GM19328 (cell line): ENCODE measurements around the gene PRMT9.

Experiments
- ATAC-seq: cut with Tn5 transposase; IDR thresholded peaks from one replicate; pipeline ENCODE4 v1.9.1; 2021; ENCODE audit warnings: mild to moderate bottlenecking, moderate library complexity; ENCODE audit not compliant: unreplicated experiment

PRMT9 gene

GRCh38 chr4:147682755-147683154 is 1.2 kb downstream of the PRMT9 start:
- no peak for ATAC-seq

DNA sequence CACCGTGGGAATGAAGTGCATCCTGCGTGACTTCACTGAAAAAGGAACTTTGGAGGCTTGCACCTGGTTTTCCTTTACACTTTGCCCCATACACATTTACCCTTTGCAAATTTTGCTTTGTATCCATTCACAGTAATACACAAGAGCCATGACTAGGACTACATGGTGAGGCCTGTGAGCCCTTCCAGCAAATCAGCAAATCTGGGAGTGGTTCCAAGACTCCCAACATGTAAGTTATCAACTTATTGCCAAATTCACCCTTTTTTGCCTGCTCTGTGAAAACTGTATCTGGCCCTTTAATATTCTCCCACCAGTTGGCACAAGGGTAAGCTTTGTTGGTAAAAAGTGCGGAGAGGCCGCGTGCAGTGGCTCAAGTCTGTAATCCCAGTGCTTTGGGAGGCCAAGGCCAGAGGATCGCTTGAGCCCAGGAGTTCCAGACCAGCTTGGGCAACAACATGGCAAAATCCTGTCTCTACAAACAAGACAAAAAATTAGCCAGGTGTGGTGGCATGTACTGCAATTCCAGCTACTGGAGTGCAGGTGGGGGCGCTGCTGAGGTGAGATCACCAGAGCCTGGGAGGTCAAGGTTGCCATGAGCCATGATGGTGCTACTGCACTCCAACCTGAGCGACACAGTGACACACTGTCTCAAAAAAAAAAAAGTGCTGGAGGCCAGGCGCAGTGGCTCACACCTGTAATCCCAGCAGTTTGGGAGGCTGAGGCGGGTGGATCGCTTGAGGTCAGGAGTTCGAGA is 5.0 kb downstream of the PRMT9 start:
- ATAC-seq = no peak

DNA sequence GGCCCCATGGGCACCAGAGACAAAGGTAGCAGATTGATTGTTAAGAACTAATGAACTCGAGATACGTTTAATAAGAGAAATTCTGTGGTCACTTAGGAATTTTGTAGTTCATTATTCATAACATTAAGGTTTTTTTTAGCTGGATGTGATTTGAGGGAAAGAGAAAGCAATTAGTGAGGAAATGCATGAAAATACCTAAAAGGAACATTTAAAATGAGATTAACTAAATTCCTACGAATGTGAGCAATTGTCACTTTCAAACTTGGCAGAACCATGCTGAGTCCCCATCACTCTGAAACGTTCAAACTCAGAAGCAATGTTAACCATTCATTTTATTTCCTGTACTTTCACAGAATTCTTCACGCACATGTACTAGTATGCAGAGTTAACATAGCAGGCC is 5.9 kb downstream of the PRMT9 start:
- no peak for ATAC-seq

DNA sequence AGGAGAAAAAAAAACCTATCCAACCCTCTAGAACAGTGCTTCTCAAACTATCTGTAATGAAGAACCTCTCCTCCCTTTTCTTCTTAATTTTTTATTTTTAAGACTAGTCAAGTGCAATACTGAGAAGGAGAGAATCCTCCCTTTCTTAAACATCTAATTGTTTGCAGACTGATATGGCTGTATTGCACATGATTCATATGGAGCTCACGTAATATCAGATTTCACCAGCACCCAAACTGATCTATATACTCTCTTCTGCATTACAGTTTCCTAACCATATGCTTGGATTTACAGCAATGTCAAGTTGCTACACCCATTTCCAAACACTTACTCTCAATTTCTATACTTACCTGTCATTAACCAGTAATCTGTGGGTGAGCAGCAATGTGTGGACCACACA is 9.5 kb downstream of the PRMT9 start:
- ATAC-seq = no peak

GRCh38 chr4:147674073-147674472 is 9.9 kb downstream of the PRMT9 start:
- no peak for ATAC-seq

DNA sequence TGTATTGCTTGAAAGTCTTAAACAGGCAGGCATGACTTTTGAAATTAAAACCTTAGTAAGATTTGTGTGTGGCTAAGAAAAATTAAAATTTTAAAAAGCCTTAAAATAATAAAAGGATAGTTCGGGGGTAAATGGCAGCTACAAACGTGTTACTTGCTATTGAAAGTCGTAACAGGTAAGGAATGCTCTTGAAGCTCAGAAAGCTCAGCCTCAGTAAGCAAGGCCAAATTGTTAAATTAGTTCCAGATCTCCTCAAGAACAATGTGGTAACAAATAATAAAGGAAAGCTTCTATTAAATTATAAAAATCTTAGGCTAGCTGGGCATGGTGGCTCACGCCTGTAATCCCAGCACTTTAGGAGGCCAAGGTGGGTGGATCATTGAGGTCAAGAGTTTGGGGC is 25.5 kb downstream of the PRMT9 start:
- ATAC-seq = no peak

GRCh38 chr4:147655639-147656038 is 28.3 kb downstream of the PRMT9 start:
- ATAC-seq = no peak

- ATAC-seq = no peak
Observed at GRCh38 chr4:147651563-147651962, 32.4 kb downstream of the PRMT9 start.

- no peak for ATAC-seq
Observed at GRCh38 chr4:147648656-147649055, 35.3 kb downstream of the PRMT9 start.

GRCh38 chr4:147645099-147645498 is 38.9 kb downstream of the PRMT9 start:
- ATAC-seq = no peak

GRCh38 chr4:147644471-147644870 is 39.5 kb downstream of the PRMT9 start:
- ATAC-seq = no peak

DNA sequence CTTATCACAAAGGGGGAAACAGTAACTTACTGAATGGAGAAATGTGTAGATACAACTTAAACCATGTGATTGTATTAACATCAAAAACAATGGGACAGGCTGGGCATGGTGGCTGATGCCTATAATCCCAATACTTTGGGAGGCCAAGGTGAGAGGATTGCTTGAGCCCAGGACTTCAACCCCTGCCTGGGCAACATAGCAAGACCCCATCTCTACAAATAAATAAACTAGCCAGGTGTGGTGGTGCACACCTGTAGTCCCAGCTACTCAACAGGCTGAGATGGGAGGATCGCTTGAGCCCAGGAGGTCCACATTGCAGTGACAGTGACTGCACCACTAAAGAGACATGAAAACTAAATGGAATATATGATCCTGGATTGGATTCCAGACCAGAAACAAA is 40.3 kb downstream of the PRMT9 start:
- ATAC-seq = no peak

- ATAC-seq = no peak
Observed at GRCh38 chr4:147640331-147640730, 43.6 kb downstream of the PRMT9 start.

- no peak for ATAC-seq
Observed at GRCh38 chr4:147639388-147639787, 44.6 kb downstream of the PRMT9 start.

DNA sequence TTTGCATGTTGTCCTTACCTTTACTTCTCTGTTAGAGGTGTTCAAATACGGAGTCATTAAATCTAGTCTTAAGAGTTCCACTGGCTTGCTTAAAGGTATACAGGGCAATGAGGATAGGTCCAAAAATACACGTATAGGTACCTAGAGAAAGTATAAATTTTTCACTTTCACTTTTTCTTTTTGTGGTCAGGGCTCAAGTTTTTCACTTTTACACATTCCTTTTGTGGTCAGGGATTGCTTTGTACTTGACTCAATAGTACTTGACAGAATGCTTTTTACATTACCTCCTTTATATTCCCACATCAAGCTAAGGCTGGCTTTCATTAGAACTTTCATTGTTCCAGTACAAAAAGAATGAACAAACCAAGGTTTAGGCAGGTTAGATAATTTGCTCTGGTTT is 45.0 kb downstream of the PRMT9 start:
- peak; percentile 55 for ATAC-seq

DNA sequence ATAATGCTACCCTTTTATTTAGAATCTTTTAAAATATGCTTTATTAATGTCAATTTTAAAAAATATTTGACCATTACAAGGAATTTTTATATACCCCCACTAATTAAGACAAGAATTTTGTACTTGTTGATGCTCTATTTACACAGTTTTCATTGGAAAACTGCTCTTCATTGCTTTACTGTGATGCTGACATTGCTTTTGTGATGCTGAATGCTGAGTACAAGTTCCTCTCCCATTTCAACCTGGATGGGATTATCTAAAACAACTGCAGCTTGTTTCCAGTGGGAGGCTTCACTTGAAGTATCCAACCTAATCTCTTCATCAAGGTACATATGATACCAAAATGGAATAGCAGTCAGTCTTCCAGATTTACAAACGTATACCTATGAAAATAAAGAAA is 45.6 kb downstream of the PRMT9 start:
- no peak for ATAC-seq

GRCh38 chr4:147635348-147635747 is 48.6 kb downstream of the PRMT9 start:
- ATAC-seq = no peak

GRCh38 chr4:147633643-147634042 is 50.3 kb downstream of the PRMT9 start:
- ATAC-seq = no peak

DNA sequence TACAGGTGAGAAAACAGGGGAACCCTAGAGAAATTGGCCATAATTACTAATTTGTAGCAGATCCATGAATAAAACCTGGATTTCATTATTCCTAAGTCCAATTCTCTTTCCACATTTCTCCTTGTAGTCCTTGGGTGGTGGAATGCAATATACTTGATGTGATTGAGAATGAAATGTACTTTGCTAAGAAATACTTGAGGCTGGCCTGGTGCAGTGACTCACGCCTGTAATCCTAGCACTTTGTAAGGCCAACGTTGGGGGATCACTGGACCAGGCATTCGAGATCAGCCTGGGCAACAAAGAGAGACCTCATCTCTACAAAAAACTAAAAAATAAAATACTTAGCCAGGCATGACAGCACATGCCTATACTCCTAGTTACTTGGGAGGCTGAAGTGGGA is 50.9 kb downstream of the PRMT9 start:
- no peak for ATAC-seq

GRCh38 chr4:147629783-147630730 is 53.9 kb downstream of the PRMT9 start:
- no peak for ATAC-seq

GRCh38 chr4:147628415-147628814 is 55.5 kb downstream of the PRMT9 start:
- no peak for ATAC-seq

DNA sequence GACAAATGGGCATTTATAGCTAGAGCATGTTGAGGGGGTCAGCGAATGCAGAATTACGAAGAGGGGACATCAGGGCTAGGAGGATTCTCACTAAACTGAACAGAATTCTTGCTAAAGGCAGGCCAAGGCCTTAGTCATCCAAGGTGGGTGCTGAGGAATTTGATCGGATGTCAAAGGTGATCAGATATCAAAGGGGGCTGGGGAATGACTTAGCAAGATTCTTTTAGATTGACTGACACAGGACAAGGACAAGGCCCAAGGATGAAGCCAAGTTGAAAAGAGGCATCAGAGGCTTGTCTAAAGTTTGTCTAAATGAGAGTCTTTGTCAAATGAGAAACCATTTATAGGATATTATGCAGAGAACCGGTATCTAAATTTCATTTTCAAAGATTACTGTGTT is 57.1 kb downstream of the PRMT9 start:
- ATAC-seq = no peak
